Measurements from ENCODE around the gene ZNG1F.
"Not testable (repeated sequence)": the region's sequence is repeated elsewhere in the genome, so short reads cannot be mapped to it uniquely, and the experiment has no call there.

Gene ZNG1F

GRCh38 chr9:41123396-41123795 is 65.7 kb downstream of the ZNG1F start:
- not testable (repeated sequence) for DNase-seq (ENCODE audit: low read depth)

- DNase-seq (ENCODE audit: low read depth) = not testable (repeated sequence)
These were observed 68.4 kb downstream of the ZNG1F start for GRCh38 chr9:41120696-41121095.

- DNase-seq (ENCODE audit: low read depth) = not testable (repeated sequence)
These were observed 69.4 kb downstream of the ZNG1F start for GRCh38 chr9:41119719-41120118.

- not testable (repeated sequence) for DNase-seq (ENCODE audit: low read depth)
These were observed 69.8 kb downstream of the ZNG1F start for GRCh38 chr9:41119311-41119710.

GRCh38 chr9:41113348-41113747 is 75.8 kb downstream of the ZNG1F start:
- DNase-seq (ENCODE audit: low read depth) = not testable (repeated sequence)

GRCh38 chr9:41111414-41111813 is 77.7 kb downstream of the ZNG1F start:
- DNase-seq (ENCODE audit: low read depth) = not testable (repeated sequence)

GRCh38 chr9:41110913-41111312 is 78.2 kb downstream of the ZNG1F start:
- not testable (repeated sequence) for DNase-seq (ENCODE audit: low read depth)

GRCh38 chr9:41109253-41109652 is 79.9 kb downstream of the ZNG1F start:
- not testable (repeated sequence) for DNase-seq (ENCODE audit: low read depth)

- not testable (repeated sequence) for DNase-seq (ENCODE audit: low read depth)
These were observed 80.3 kb downstream of the ZNG1F start for GRCh38 chr9:41108816-41109215.

- not testable (repeated sequence) for DNase-seq (ENCODE audit: low read depth)
These were observed 82.5 kb downstream of the ZNG1F start for GRCh38 chr9:41106472-41107116.

GRCh38 chr9:41105557-41106253 is 83.4 kb downstream of the ZNG1F start:
- not testable (repeated sequence) for DNase-seq (ENCODE audit: low read depth)

- DNase-seq (ENCODE audit: low read depth) = not testable (repeated sequence)
These were observed 84.6 kb downstream of the ZNG1F start for GRCh38 chr9:41104542-41104941.

GRCh38 chr9:41100508-41100907 is 88.6 kb downstream of the ZNG1F start:
- not testable (repeated sequence) for DNase-seq (ENCODE audit: low read depth)

GRCh38 chr9:41098759-41099158 is 90.4 kb downstream of the ZNG1F start:
- not testable (repeated sequence) for DNase-seq (ENCODE audit: low read depth)

- not testable (repeated sequence) for DNase-seq (ENCODE audit: low read depth)
These were observed 94.1 kb downstream of the ZNG1F start for GRCh38 chr9:41095060-41095459.

GRCh38 chr9:41094010-41094773 is 94.9 kb downstream of the ZNG1F start:
- not testable (repeated sequence) for DNase-seq (ENCODE audit: low read depth)

GRCh38 chr9:41090922-41091321 is 98.2 kb downstream of the ZNG1F start:
- not testable (repeated sequence) for DNase-seq (ENCODE audit: low read depth)

- DNase-seq (ENCODE audit: low read depth) = not testable (repeated sequence)
These were observed 98.7 kb downstream of the ZNG1F start for GRCh38 chr9:41090386-41090785.

GRCh38 chr9:41088450-41089059 is 100.6 kb downstream of the ZNG1F start:
- DNase-seq (ENCODE audit: low read depth) = not testable (repeated sequence)

GRCh38 chr9:41087929-41088328 is 101.2 kb downstream of the ZNG1F start:
- not testable (repeated sequence) for DNase-seq (ENCODE audit: low read depth)

GRCh38 chr9:41087157-41087780 is 101.8 kb downstream of the ZNG1F start:
- not testable (repeated sequence) for DNase-seq (ENCODE audit: low read depth)

GRCh38 chr9:41086685-41087084 is 102.4 kb downstream of the ZNG1F start:
- not testable (repeated sequence) for DNase-seq (ENCODE audit: low read depth)
